Measurements from ENCODE around the gene PTGER2. TPM values are rescaled to one million over a fixed set of nuclear protein-coding genes. Genes with fewer than 3 reads are reported as not detected.

The PTGER2 gene
- total and polyA plus RNA-seq, 2 of the 8 experiments (the other 6 are each of a cell fraction or from before 2014, with no cell fraction given), result 1.2 TPM

- Histone ChIP-seq H2AFZ (ENCODE audit: low read length) (peak overlapping the region; percentile 98), H3K14ac (ENCODE audit: insufficient read length) (no peak overlapping the region), H4K91ac (replicated peaks; ENCODE audit: insufficient read length, low read length) (no peak overlapping the region), H2AK5ac (ENCODE audit: low read depth, low read length) (no peak overlapping the region), H2BK120ac (replicated peaks; ENCODE audit: low read depth, low read length) (no peak overlapping the region), H3K4me2 (ENCODE audit: insufficient read depth in 1 of 2, low read depth in 2 of 2, low read length in 2 of 2) (peak overlapping the region; percentile 96 to 99), H4K8ac (ENCODE audit: extremely low read depth, insufficient read depth, low read length) (no peak overlapping the region), H3K18ac (ENCODE audit: extremely low read depth, low read length) (no peak overlapping the region), H2BK5ac (ENCODE audit: low read depth, low read length) (no peak overlapping the region), H3K4me3 (ENCODE audit: extremely low read depth in 1 of 4, insufficient read depth in 2 of 4, low read depth in 3 of 4, low read length in 4 of 4) (peak overlapping the region; percentile 46 to 68 (median 50); a peak in 7 of 8 replicates), H3K9ac (replicated peaks in 1 of 4; ENCODE audit: extremely low read depth in 1 of 4, low read depth in 3 of 4, low read length in 3 of 4) (no peak overlapping the region), H2BK12ac (ENCODE audit: low read depth, low read length) (no peak overlapping the region; the same call in 1 of the 2 replicates), H2BK15ac (ENCODE audit: low read length) (no peak overlapping the region), H3K27ac (ENCODE audit: low read depth, low read length) (no peak overlapping the region), H3K56ac (replicated peaks; ENCODE audit: insufficient read length, low read depth, low read length) (no peak overlapping the region), H3K79me2 (ENCODE audit: control insufficient read depth in 1 of 2, insufficient read depth in 2 of 2, low read length in 2 of 2) (no peaks in the 10 kb centered on the region), H3K36me3 (ENCODE audit: control insufficient read depth in 2 of 4, insufficient read depth in 4 of 4, low read length in 3 of 4) (no peaks in the 10 kb centered on the region), H2BK20ac (ENCODE audit: low read length) (no peak overlapping the region), H3K4ac (replicated peaks; ENCODE audit: insufficient read length, low read depth, low read length) (no peak overlapping the region), H3K79me1 (ENCODE audit: low read depth, low read length) (no peaks in the 10 kb centered on the region), H4K5ac (ENCODE audit: insufficient read length, low read depth, low read length) (no peak overlapping the region), H3K27me3 (replicated peaks in 1 of 4; ENCODE audit: control insufficient read depth in 3 of 4, extremely low read depth in 1 of 4, insufficient read depth in 3 of 4, low read length in 3 of 4) (peaks cover 33 to 49% (median 45%) of the 10 kb centered on the region in 4 experiments), H3K9me3 (ENCODE audit: insufficient read depth in 2 of 2, low read depth in 1 of 2, low read length in 1 of 2) (no peaks in the 10 kb centered on the region), H3K23ac (ENCODE audit: insufficient read length) (no peak overlapping the region), H3K23me2 (ENCODE audit: low read depth, low read length) (peaks cover 17% of the 10 kb centered on the region), H4K20me1 (replicated peaks in 1 of 2; ENCODE audit: control insufficient read depth in 1 of 2, insufficient read depth in 2 of 2, low read length in 2 of 2) (no peaks in the 10 kb centered on the region), H3K4me1 (replicated peaks in 1 of 4; ENCODE audit: control insufficient read depth in 3 of 4, insufficient read depth in 4 of 4, low read length in 3 of 4) (peaks cover 3 to 10% (median 6%) of the 10 kb centered on the region in 4 experiments)
- ChIA-PET POLR2A (ENCODE audit: partially characterized antibody) (no interaction called here), CTCF (ENCODE audit: partially characterized antibody) (no interaction called here)
- FAIRE-seq (no peak), DNase-seq (ENCODE audit: low read depth in 1 of 2, low spot score in 2 of 2) (no peak)
- WGBS, 2 experiments (ENCODE audit: extremely low coverage in 1 of 2, insufficient coverage in 1 of 2, insufficient read length in 1 of 2, insufficient replicate concordance in 2 of 2, low coverage in 1 of 2, low lambda C conversion rate in 2 of 2, missing lambda C conversion rate in 1 of 2), result 24% methylated on average over 11 of the region's 11 CpGs; no CpG with 5 or more reads in 1 of the 2 experiments
- TF ChIP-seq HDAC2 (IDR thresholded peaks at IDR 0.05; ENCODE audit: borderline replicate concordance in 1 of 2, low read depth in 2 of 2, low read length in 2 of 2) (no peak), KDM1A (IDR thresholded peaks at IDR 0.05; ENCODE audit: borderline replicate concordance, low read length) (no peak), ASH2L (IDR thresholded peaks at IDR 0.05; ENCODE audit: low read length) (no peak), MAFK (IDR thresholded peaks at IDR 0.05; ENCODE audit: low read depth, low read length) (no peak), NRF1 (IDR thresholded peaks at IDR 0.05; ENCODE audit: low read depth, low read length) (no peak)
These were observed 1.2 kb downstream of the PTGER2 start for GRCh38 chr14:52315355-52315718.
